Testis (tissue), 3 donors: ENCODE data around the gene ANKRD62. TPM values are rescaled to one million over a fixed set of nuclear protein-coding genes. Genes with fewer than 3 reads are reported as not detected.

Experiments
- polyA plus RNA-seq: library from polyadenylated mRNA; stranded (reverse); fragments of 350-450 nt; fragmentation: Illumina TruSeq; extraction: RNeasy Lipid Tissue Mini Kit (QIAGEN cat#74804); gene quantifications from one replicate; pipeline ENCODE4 v1.2.3, GENCODE V29; 2014; ENCODE audit warnings: low read depth, low replicate concordance; ENCODE audit not compliant: insufficient read depth
- small RNA-seq, 2 donors: library from RNA; depleted of rRNA; stranded (forward); fragments of <200 nt; gene quantifications; one replicate each; pipeline ENCODE3, GENCODE V24; 2016
- total RNA-seq, 2 donors: library from RNA; depleted of rRNA; stranded (reverse); fragments of >200 nt; gene quantifications; one replicate each; pipeline ENCODE4 v1.2.3, GENCODE V29; 2016

Gene ANKRD62
- total and polyA plus RNA-seq, 3 donors from 2014 or later = 2.8 to 56.8 (median 25.5) TPM

Small RNA genes within 50 kb of the gene (small RNA-seq; reads per million reads assigned to genes)
- gene RNU6-324P = 0 reads per million in 2 donors

Other genes with a start within 250 kb of the ANKRD62 start
- gene CHMP1B, start 242.4 kb upstream of the ANKRD62 start, total RNA-seq = 10 to 100 TPM; 39.1 to 50.0 TPM
- gene CHMP1B, start 242.4 kb upstream of the ANKRD62 start, polyA plus RNA-seq = 32.8 TPM
- 10 to 100 TPM; 28.3 to 37.5 TPM for gene MPPE1, start 185.5 kb upstream of the ANKRD62 start, total RNA-seq
- gene MPPE1, start 185.5 kb upstream of the ANKRD62 start, polyA plus RNA-seq = 32.8 TPM
- 10 to 100 TPM; 16.6 to 21.3 TPM for gene IMPA2, start 112.3 kb upstream of the ANKRD62 start, total RNA-seq
- 16.7 TPM for gene IMPA2, start 112.3 kb upstream of the ANKRD62 start, polyA plus RNA-seq
- not detected for gene CIDEA, start 160.5 kb downstream of the ANKRD62 start, total RNA-seq
- 0.57 TPM for gene CIDEA, start 160.5 kb downstream of the ANKRD62 start, polyA plus RNA-seq
- gene TUBB6, start 214.4 kb downstream of the ANKRD62 start, total RNA-seq = 10 to 100 TPM; 47.0 to 84.5 TPM
- gene TUBB6, start 214.4 kb downstream of the ANKRD62 start, polyA plus RNA-seq = 65.1 TPM